Activated CD8-positive, alpha-beta memory T cell treated with anti-CD3 and anti-CD28 coated beads for 48 hours (primary cell): ENCODE measurements around the gene KIRREL3.

Experiments used
- DNase-seq, 3 experiments: peaks; one replicate each; pipeline ENCODE4 v3.0.0-alpha.2; 2020; ENCODE audit warnings: low read depth in 2 of 3, low spot score in 2 of 3

Gene KIRREL3

GRCh38 chr11:126878913-126879482 is 121.6 kb downstream of the KIRREL3 start:
- no peak for DNase-seq

DNA sequence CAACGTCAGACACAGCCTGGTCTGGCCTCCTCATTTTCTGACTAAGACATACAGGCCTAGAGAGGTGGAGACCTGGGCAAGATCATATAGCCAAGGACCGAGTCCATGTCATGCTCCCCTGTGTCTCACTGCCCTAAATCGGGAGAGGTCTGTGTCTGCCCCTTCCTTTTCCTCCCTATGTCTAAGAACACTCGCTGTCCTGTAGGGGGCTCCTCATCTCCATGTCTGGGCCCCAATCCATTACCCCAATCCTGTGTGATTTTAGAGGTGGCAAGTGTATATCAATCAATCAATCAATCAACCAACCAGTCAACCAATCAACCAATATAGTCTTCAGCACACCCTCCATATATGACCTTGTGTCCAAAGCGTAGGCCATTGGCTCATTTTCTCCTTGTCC is 125.7 kb downstream of the KIRREL3 start:
- DNase-seq: no peak

DNA sequence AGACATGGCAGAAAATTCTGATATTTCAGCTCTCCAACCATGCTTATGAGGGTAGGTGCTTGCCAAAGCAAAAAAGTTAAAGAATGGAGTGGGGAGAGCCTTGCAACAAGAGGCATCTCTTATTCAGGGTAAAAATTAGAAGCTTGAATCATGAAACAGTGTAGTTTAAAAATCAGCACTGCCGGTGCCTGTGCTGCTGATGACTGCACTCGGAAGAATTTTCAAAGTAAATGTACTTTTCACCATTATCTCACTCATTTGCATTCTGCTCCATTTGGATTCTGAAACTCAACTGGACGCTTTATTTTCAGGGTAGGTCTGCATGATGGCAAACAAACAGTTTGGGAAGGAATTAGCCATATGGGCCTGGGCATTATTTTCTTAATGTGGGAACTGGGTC is 126.3 kb downstream of the KIRREL3 start:
- DNase-seq: no peak

GRCh38 chr11:126871792-126872191 is 128.8 kb downstream of the KIRREL3 start:
- no peak for DNase-seq

GRCh38 chr11:126870021-126870420 is 130.5 kb downstream of the KIRREL3 start:
- no peak for DNase-seq

- DNase-seq: no peak
These were observed 131.8 kb downstream of the KIRREL3 start for GRCh38 chr11:126868741-126869140.

GRCh38 chr11:126864934-126865333 is 135.6 kb downstream of the KIRREL3 start:
- DNase-seq: no peak

DNA sequence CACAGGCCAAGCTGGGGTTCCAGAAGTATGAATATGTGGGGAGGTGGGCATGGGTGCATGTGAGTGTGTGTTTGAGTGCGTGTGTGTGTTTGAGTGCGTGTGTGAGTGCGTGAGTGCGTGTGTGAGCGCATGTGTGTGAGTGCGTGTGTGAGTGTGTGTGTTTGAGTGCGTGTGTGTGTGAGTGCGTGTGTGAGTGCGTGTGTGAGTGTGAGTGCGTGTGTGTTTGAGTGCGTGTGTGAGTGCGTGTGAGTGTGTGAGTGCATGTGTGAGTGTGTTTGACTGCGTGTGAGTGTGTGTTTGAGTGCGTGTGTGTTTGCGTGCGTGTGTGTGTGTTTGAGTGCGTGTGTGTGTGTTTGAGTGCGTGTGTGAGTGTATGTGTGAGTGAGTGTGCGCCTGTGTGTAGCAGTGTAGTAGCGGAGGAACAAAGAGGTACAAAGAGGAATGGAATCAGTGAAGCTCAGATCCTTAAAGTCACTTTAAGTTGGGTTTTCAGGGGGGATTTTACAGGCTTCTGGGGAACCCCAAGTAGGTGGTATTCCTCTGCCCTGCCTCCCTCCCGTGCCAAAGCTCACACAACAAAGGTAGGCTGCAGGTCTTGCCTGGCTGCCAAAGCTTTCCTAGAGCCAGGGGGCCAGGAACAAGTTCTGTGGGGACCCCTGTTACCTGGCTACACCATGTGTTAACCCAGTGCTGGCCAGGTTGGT is 137.1 kb downstream of the KIRREL3 start:
- DNase-seq: no peak

GRCh38 chr11:126862664-126863243 is 137.8 kb downstream of the KIRREL3 start:
- DNase-seq: no peak

DNA sequence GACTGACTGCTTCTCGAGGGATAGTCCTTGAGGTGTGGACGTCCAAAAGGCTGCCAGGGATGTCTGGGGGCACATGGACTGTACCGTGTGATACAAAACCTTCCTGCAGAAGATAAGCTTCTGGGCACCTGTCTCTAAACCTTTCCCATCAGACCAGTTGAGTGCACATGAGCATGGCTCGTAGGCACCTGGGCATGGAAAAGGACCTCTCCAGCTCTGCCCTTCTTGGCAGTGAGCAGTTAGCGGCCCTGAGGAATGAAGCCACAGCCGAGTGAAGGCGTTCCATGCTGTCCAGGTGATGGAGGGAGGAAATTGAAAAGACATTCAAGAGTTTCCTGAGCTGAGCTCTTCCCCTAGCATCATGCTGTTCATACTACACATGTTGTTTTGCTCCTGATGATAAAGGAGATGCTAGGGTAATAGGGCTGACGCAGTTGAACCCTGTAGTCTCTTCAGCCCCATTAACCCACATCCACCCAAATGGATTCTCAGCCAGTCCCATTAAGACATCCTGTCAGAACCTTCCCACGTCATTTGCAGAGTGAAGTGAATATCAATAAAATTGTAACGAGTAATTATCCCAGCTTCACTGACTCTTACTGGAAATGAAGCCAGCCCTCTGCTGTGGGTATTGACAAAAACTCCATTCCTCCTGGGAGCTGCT is 138.6 kb downstream of the KIRREL3 start:
- no peak for DNase-seq

DNA sequence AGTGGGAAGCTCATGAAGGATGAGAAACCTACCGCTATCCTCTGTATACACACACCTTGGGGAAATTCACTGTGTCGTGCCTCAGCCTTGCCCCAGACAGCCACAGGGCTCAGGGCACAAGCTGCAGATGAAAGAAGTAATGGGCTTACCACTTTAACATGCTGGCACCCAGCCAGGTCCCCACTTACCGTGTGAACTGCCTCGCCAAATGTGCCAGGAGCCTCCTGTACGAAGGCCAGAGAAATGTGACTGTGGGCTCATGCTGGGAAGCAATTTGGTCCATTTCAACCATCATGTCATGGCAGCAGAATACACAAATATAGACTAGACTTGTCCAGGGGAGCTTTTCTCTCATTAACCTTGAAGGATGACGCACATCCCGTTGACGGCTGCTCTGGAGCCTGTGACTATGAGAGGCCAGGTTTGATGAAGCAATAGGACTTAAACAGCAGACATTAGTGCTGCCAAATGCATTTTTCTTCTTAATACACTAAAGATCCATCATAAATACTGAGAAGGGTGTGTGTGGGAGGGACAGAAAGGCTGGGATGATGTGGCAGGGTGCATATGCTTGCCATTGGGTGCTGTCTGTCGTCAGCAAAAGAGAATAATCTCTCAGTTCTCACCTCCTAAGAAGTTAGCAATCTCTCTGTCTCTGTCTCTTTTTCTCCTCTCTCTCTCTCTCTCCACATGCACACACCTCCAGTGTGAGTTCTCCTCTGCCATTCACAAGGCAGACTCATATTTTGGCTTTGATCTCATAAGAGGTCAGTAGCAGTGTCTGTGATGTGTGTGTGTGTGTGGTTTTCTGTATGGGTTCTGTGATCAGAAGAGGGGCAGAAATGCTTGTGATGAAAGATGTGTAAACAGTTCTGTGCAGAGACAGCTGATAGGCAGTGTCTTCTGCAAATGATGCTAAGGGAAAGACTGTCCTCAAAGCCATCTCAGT is 142.4 kb downstream of the KIRREL3 start:
- DNase-seq: no peak

GRCh38 chr11:126855536-126855935 is 145.0 kb downstream of the KIRREL3 start:
- DNase-seq: no peak

DNA sequence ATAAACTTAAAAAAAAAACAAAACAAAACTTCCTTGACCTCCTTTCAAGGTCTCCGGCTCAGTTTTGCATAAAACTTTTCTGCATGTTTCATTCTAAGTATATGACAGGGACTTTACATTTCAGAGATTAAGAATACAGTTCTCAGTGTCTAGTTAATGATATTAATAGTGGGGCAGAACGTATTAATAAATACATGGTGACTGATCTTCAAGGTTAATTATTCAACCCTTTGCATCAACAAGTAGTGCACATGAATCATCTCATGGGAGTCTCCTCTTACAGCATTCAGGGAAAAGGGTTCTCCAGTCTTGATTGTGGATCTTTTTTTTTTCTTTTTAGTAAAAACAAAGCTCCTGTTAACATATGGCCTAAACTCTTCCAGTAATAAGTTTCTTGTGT is 146.8 kb downstream of the KIRREL3 start:
- DNase-seq: no peak

DNA sequence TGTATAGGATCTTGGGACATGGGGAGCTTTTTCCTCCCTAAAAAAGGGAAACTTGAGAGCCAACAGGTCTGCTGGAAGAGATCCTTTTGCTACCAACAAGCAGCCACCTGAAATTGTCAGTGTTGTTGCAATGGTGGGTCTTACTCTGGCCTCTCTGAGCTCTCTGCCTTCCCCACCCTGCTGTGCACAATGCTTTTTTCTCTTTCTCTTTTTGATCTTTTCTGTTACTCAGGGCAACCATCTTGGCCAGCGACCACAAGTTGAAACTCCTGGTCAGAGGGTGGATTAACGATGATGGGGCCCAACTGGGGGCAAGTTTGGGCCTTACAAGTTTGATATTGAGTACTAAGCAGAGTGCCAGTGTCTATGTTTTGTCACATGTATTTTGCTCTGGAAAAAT is 155.8 kb downstream of the KIRREL3 start:
- DNase-seq: no peak

- DNase-seq: no peak
These were observed 157.5 kb downstream of the KIRREL3 start for GRCh38 chr11:126843096-126843495.

DNA sequence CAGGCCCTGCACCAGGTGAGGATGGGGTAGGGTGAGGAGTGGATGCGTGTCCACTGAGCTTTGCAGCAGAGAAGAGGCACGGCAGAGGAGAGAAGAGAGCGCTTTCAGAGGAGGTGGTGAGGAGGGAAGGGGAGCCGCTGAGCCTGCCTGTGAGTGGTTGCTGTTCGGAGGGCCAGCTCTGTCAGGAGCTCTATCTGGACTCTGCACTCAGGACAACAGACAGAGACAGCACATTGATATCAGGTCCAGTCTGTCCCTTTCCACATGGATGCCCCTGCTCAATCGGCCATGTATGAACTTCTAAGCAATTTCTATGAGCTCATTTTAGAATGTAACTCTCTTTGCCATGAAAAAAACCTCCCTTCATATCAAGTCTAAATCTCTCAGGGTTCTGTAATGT is 158.6 kb downstream of the KIRREL3 start:
- DNase-seq: no peak

- no peak for DNase-seq
These were observed 159.6 kb downstream of the KIRREL3 start for GRCh38 chr11:126840975-126841374.

DNA sequence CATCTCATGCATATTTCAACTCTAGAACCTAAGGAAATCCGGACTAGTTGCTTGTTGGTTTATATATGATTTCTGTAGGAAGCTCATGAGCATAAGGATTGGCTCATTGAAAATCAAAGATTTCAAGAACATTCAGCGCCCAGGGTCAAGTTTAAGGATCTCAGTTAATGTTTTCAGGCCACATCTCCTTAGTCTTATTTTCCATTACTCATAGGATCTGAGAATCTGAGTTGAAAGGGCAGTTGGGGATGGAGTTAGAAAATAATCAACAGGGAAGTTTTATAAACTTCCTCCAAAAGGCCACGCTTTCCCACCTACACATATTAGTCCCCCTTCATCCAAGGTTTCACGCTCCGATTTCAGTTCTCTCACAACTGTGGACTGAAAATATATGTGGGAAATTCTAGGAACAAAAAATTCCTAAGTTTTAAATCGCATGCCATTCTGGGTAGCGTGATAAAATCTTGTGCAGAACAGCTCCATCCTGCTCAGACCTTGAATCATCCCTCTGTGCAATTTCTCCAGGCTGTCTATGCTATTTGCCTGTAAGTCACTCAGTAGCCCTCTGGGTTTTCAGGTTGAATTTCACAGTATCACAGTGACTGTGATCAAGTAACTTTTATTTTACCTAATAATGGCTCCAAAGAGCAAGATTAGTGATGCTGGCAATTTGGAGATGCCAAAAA is 160.2 kb downstream of the KIRREL3 start:
- no peak for DNase-seq

DNA sequence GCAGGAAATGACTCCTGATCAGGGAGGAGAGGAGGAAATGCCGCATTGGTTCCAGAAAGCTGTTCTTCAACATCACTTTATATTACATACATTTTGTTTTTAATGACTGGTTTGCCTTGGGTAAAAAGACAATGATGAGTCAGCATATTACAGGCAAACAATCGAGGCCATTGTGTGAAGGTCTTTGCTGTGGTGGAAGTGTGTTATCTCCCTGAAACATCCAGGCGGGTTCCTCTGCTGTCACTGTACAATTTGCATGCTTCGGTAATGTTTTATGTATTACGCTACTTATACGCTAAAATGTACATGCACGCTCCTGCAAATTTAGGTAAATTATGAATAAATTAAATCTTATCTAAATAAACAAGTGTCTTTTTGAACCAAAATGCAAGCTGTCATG is 161.1 kb downstream of the KIRREL3 start:
- no peak for DNase-seq

GRCh38 chr11:126838779-126839178 is 161.8 kb downstream of the KIRREL3 start:
- DNase-seq: no peak

DNA sequence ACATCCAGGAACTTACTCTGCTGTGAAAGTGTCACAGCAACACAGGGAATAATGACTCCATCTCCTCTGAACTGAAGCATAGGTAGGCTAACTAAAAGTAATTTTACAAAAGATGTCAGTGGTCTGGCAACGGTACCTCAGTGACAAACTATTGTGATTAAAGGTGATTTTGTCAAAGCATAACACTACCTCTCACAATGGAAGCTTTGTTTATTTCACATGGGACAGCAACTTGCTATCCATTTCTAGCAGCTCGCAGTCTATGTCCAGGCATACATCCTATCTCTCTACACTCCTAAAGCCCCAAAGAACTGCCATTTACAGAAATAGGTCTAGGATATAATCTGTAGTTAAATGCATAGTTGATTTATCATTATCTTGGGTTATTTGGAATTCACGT is 163.0 kb downstream of the KIRREL3 start:
- DNase-seq: no peak
